NT2/D1 (cell line): ENCODE data around the gene HS6ST1.

Source experiments
- DNase-seq: peaks from one replicate; pipeline ENCODE4 v3.0.0-alpha.2; 2011; ENCODE audit warnings: low read depth, low spot score
- H3K27me3 ChIP-seq: 2 replicates; pipeline ENCODE4 v1.6.0; 2011; ENCODE audit warnings: mild to moderate bottlenecking; ENCODE audit not compliant: insufficient read length, insufficient read depth
- H3K36me3 ChIP-seq: 2 replicates; pipeline ENCODE4 v1.6.1; 2011; ENCODE audit warnings: mild to moderate bottlenecking, low read length, mixed read lengths; ENCODE audit not compliant: insufficient read depth, insufficient read length
- H3K4me1 ChIP-seq: 2 replicates; pipeline ENCODE4 v1.5.1; 2011; ENCODE audit not compliant: insufficient read depth, insufficient read length
- H3K4me3 ChIP-seq: 2 replicates; pipeline ENCODE4 v1.5.1; 2011; ENCODE audit warnings: low read depth; ENCODE audit not compliant: insufficient read length
- H3K9ac ChIP-seq: 2 replicates; pipeline ENCODE4 v1.6.0; 2011; ENCODE audit warnings: low read depth; ENCODE audit not compliant: insufficient read length
- H3K9me3 ChIP-seq: 2 replicates; pipeline ENCODE4 v1.5.1; 2011; ENCODE audit warnings: mild to moderate bottlenecking, low read length; ENCODE audit not compliant: insufficient read depth
- SUZ12 ChIP-seq: IDR thresholded peaks from 2 replicates; pipeline ENCODE4 v1.6.1; 2011; ENCODE audit not compliant: insufficient read length, insufficient read depth; ENCODE audit errors: extremely low read depth
- YY1 ChIP-seq: IDR thresholded peaks from 2 replicates; pipeline ENCODE4 v1.6.1; 2011; ENCODE audit not compliant: insufficient read length, insufficient read depth
- ZNF274 ChIP-seq: IDR thresholded peaks from 2 replicates; pipeline ENCODE4 v1.6.1; 2011; ENCODE audit warnings: mild to moderate bottlenecking, low read depth, low read length

HS6ST1 gene

DNA sequence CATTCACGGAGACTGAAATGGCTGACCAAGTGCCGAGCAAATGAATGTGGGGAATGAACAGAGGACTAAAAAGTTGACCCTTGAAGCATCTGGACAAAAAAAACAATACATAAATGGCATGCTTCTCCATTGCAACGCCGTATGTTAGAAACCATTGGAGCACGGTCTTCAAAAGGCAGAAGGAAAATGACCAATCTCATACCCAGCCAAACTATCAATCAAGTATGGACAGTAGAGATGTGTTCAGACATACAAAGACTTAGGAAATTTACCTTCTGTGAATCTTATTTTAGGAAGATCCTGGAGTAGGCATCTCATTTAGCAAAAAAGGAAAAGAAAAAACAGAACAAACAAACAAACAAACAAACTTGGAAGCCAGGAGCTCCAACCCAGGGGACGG lies 44.5 kb downstream of the HS6ST1 start:
- Histone ChIP-seq H3K9ac (no peak overlapping the region), H3K36me3 (peaks cover 80% of the 10 kb centered on the region), H3K27me3 (no peaks in the 10 kb centered on the region), H3K4me3 (no peak overlapping the region), H3K4me1 (peaks cover 12% of the 10 kb centered on the region), H3K9me3 (peaks cover 15% of the 10 kb centered on the region; the same call in 1 of the 2 replicates)
- TF ChIP-seq ZNF274 (no peak), YY1 (no peak)
- no peak for DNase-seq

DNA sequence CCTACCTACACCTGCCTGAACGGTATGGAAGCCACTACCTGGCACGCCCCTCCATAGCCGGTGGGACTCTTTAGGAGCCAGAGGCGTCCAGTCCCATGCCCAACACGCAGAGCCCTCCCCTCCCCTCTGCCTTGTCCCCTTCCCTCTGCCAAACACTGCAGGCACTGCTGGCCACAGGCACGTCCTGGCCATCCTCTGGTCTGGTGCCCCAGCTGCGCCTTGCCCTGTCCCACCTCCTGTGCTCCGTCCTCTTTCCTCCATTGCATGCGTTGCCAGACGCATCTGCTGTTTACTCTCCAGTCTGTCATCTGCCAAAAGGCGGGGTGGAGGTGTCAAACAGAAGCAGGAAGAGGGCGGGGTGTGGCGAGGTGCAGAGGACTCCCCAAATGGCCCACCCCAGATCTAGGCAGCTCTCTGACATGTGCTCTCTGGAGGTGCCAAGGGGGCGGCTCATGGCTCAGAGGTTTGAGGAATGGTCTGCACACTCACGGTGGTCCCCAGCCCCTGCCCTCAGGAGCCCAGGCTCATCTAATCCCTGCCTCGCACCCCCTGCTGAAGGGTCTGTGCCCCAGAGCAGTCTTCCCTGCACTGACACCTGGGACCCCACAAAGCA lies 45.1 kb downstream of the HS6ST1 start:
- H3K9me3 ChIP-seq = peaks cover 15% of the 10 kb centered on the region; the same call in 1 of the 2 replicates
- peaks cover 85% of the 10 kb centered on the region for H3K36me3 ChIP-seq
- no peak overlapping the region for H3K4me3 ChIP-seq
- DNase-seq = no peak
- peaks cover 12% of the 10 kb centered on the region for H3K4me1 ChIP-seq
- no peaks in the 10 kb centered on the region for H3K27me3 ChIP-seq
- TF ChIP-seq SUZ12 (no peak), ZNF274 (no peak), YY1 (no peak)
- no peak overlapping the region for H3K9ac ChIP-seq

DNA sequence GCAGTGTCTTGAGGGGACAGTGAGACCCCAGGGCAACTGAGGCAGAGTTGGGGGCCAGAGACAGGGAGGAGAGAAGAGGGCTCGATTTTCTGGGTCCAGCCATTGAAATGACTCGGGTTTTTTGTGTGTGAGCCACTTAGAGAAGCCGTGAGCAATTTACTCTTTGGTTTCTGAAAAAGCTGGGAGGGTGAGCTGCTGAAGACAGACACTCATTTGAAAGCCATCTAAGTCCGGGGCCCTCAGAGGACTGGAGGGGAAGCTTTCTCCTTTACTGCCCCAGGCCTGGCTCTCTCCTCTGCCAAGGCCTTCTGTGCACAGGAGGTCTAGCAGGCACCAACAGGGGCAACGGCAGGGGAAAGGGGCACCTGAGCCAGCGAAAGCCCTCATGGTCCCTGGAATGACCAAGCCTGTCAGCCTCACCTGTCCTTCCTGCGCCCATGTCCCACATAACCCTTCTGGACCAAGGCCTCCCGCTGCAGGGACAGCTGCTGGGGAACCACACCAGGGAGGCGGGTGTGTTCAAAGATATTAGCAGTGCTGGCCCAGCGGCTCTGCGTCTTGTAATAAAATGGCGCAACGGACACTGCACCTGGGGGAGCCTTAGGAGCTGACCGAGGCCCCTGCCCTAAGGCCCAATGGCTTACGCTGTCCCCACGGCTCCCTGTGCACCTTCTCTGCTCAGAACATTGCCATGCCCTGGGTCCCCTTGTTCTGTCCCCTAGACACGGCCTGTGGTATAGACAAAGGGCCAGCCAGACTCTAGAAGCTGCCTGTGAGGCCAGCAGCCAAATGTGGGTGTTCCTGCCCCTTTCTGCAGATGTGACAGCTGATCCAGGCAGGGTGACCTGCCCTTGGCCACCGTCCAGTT lies 45.8 kb downstream of the HS6ST1 start:
- DNase-seq = no peak
- Histone ChIP-seq H3K9me3 (peaks cover 15% of the 10 kb centered on the region; the same call in 1 of the 2 replicates), H3K4me1 (peaks cover 10% of the 10 kb centered on the region), H3K4me3 (no peak overlapping the region), H3K9ac (no peak overlapping the region), H3K36me3 (peaks cover 84% of the 10 kb centered on the region), H3K27me3 (no peaks in the 10 kb centered on the region)
- TF ChIP-seq ZNF274 = no peak
- no peak for TF ChIP-seq YY1
- no peak for TF ChIP-seq SUZ12

DNA sequence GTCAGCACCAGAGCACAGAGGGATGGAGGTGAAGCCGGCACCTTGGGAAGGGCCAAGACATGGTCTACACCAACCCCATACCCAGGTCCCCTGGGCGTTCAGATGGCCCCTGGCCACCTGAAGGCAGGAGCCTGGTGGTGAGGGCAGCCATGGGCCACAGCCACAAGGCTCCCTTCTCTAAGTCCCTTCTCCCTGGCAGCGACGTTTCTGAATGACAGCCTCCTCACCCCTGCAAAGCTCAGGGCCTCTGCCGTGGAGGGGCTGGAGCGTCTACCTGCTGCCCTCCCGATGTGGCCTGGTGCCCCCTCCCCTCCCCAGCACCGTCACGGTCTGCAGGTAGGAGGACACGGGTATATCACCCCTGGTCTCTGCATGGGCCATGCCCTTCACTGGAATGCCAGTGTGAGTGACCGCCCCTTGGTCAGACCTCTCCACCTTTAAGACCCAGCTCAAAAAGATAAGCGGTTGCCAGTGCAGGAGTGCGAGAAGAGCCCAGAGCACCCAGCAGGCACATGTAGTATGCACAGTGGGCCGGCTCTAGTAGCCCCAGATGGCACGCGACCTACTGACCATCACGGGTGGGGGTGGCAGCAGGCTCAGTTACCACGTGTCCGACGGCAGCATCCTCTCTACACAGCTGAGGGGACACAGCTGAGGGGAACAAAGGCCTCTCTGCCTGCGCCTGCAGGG lies 46.6 kb downstream of the HS6ST1 start:
- no peak overlapping the region for H3K9ac ChIP-seq
- no peak for TF ChIP-seq ZNF274
- no peak for TF ChIP-seq YY1
- TF ChIP-seq SUZ12 = no peak

DNA sequence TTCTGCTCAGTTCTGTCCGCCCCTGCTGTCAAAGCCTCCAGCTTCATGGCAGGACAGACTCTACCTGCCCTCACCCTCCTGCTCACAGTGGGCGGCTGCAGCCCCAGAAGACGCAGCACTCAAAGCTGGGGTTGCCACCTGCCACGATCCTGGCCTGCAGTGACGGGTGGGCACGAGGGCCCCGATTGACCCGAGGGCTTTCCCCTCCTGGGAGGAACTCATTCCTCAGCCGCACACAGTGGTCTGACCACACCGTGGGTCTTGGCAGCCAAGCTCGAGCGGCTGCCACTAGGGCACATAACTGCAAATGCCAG lies 47.1 kb downstream of the HS6ST1 start:
- Histone ChIP-seq H3K27me3 (no peaks in the 10 kb centered on the region), H3K9ac (no peak overlapping the region)
- no peak for DNase-seq

More for the DNA sequence above, 46.6 kb downstream of the HS6ST1 start:
- Histone ChIP-seq H3K27me3 (no peaks in the 10 kb centered on the region), H3K4me1 (peaks cover 10% of the 10 kb centered on the region), H3K9me3 (peaks cover 15% of the 10 kb centered on the region; the same call in 1 of the 2 replicates), H3K36me3 (peaks cover 79% of the 10 kb centered on the region), H3K4me3 (no peak overlapping the region)
- no peak for DNase-seq

DNA sequence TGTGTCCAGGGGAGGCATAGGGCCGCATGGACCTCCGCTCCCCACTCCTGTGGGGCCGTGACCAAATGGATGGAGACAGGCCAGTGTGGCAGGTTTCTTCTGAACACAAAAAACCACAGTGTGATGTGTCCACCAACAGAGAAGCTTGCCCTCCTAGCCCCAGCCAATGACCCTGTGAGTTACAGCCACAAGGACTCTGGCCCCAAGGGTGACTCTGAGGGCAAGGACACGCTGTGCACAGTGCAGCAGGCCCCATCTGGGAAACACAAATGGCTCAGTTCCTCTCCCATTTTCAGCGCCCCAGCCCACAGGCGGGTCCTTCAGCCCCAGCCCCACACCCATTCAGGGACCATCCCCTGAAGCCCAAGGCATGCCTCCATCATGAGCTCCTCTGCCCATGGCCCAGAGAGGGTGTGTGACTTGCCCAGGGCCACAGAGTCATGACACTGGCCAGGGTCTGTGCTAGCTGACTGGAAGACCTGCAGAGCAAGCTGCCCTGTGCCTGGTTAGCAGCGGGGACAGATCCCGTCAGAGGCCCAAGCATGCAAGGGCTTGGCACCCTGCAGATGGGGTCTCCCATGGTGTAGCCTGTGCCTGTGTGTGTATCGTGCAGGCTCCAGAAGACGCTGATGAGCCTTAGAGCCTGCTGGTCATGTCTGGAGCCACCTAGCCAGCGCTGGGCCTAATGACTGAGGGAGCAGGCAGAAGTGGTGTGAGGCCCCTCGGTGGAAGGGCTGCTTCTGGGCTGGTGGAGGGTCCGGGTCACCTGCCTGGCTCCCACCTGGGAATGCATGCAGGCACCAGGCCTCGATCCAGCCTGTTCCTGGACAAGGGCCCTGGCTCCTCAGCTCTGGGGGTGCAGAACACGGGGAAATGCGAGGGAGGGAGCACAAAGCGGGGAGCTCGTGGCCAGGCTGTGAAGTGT lies 47.7 kb downstream of the HS6ST1 start:
- Histone ChIP-seq H3K36me3 (peaks cover 80% of the 10 kb centered on the region), H3K9me3 (peaks cover 15% of the 10 kb centered on the region; the same call in 1 of the 2 replicates), H3K9ac (no peak overlapping the region), H3K4me1 (peaks cover 10% of the 10 kb centered on the region), H3K27me3 (no peaks in the 10 kb centered on the region), H3K4me3 (no peak overlapping the region)
- TF ChIP-seq SUZ12 (no peak), YY1 (no peak), ZNF274 (no peak)
- no peak for DNase-seq

More for the DNA sequence above, 47.1 kb downstream of the HS6ST1 start:
- TF ChIP-seq SUZ12 = no peak
- no peak for TF ChIP-seq ZNF274
- no peak for TF ChIP-seq YY1
- H3K4me3 ChIP-seq = no peak overlapping the region
- peaks cover 10% of the 10 kb centered on the region for H3K4me1 ChIP-seq
- peaks cover 78% of the 10 kb centered on the region for H3K36me3 ChIP-seq
- peaks cover 15% of the 10 kb centered on the region; the same call in 1 of the 2 replicates for H3K9me3 ChIP-seq
